GM12873 (cell line): ENCODE data around the gene ANO2.

Experiments used
- TF ChIP-seq, protein P1 (sequence below): IDR thresholded peaks from 2 replicates; pipeline ENCODE4 v1.5.1; 2012; ENCODE audit warnings: low read depth, mild to moderate bottlenecking, moderate library complexity, low read length, control low read depth; ENCODE audit not compliant: insufficient read depth; ENCODE audit errors: missing control alignments

ANO2 gene

DNA sequence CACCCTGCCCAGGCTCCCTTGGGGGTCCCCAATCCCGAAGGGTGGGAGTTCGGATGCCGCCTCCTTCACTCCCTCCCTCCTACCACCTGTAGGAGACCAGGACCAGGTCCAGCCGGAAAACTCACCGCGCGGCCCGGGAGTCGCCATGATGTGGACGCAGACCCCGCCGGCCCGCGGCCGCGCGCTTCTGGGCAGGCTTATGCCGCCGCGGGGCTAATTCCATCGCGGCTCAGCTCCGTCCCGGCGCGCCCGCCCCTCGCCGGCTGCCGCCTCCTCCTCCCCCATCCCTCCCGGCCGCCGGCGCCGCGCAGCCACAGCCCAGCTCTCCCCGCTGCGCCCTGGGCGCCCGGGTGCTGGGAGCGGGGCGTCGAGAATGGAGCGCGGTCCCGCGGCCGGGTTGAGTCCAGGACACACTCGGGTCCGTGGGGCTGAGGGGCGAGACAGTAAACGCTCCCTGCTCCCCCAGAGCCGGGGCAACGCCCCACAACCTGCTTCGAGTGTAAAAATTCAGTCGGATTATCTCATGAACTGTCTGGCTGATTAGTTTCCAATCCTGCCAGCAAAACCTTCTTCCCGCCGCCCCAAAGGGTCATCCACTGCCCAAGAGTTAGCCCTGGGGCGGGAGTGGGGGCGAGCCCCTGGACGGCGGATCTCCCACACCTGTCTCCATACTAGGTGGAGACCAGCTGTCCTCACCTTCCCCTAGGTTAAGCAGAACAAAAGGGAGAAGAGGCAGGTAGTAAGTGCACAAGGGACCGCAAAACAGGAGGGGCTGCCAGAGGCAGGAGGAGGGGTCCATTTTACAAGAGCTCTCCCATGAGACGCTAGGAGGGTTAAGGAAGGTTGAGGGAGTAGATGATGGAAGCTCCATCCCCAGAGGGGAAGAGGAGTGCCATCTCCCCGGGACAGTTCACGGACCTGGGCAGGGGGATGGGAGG, at the start of gene ANO2:
Gene ANO2 (minus strand): TSS at position 189 of the 938 bp plus-strand sequence. CDS start 42 bp downstream, at position 147.
- TF ChIP-seq, protein P1, sequence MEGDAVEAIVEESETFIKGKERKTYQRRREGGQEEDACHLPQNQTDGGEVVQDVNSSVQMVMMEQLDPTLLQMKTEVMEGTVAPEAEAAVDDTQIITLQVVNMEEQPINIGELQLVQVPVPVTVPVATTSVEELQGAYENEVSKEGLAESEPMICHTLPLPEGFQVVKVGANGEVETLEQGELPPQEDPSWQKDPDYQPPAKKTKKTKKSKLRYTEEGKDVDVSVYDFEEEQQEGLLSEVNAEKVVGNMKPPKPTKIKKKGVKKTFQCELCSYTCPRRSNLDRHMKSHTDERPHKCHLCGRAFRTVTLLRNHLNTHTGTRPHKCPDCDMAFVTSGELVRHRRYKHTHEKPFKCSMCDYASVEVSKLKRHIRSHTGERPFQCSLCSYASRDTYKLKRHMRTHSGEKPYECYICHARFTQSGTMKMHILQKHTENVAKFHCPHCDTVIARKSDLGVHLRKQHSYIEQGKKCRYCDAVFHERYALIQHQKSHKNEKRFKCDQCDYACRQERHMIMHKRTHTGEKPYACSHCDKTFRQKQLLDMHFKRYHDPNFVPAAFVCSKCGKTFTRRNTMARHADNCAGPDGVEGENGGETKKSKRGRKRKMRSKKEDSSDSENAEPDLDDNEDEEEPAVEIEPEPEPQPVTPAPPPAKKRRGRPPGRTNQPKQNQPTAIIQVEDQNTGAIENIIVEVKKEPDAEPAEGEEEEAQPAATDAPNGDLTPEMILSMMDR: no peak

DNA sequence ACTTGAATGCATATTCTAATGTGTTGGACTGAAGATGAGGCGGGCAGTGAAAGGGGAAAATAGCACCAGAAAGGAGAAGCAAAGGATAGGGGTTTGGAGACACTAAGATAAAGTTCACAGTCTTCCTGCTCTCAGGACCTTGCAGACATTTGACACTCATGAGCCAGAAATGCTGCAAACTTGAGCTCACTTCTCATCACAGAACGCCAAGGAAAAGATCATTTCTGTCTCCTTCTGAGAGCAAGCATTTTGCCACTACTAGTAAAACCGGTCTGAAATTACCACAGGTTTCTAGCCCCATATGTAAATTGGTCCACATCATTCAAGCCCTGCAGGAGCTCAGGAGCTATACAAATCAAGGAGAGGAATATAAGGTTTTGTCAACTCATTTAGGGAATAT, 44.6 kb upstream of the ANO2 start:
- TF ChIP-seq, protein P1: no peak

DNA sequence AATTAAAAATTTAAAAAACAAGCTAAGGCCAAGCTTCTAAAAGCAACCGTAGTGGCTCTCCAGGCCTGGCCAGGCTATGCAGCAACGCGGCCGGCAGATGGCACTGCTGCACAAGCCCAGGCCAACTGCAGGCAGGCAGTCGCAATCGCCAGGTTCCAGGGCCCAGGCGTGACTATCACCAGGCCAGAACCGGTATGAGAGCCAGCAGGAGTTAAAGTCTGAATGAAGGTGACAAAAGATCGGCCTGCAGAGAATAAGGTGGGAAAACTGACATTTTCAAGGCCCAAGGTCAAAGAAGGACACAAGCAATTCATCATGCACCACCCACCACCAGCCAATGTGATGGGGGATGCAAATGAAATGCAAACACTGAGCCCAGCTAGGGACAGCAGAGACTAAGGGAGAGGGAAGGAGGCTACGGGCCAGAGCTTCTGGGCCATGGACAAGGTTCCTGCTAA, 43.6 kb upstream of the ANO2 start:
- TF ChIP-seq, protein P1: peak; percentile 92

DNA sequence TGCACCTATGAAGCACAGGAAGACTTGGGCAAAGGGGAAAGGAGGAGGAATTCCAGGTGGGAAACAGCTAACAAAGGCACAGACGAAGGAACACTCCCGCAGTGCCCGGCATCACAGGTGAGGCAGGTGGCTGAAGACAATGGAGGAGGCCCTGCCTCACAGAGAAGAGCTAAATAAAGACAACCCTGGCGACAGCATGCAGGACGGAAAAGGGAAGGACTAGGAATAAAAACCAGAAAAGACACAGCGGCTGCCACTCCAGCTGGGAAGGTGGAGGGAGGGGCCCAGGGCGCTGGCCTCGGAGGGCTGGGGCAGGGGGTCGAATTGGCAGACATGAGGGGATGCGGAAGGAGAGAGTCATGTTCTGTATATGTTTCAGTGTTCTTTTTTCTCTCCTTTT, 43.0 kb upstream of the ANO2 start:
- TF ChIP-seq, protein P1: no peak

DNA sequence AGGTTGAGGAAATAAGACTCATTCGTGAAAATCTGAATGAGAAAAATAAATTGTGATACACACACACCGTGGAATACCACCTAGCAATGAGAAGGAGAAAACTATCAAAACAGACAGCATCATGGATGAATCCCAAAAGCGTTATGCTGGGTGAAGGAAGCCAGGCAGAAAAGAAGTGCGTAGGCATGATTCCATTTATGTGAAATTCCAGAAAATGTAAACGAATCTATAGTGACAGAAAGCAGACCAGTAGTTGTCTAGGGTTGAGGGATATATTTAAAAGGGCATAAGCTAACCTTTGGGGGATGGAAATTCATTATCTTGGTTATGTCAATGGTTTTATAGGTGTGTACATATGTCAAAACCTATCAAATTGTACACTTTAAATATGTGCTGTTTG, 42.5 kb upstream of the ANO2 start:
- TF ChIP-seq, protein P1: no peak

DNA sequence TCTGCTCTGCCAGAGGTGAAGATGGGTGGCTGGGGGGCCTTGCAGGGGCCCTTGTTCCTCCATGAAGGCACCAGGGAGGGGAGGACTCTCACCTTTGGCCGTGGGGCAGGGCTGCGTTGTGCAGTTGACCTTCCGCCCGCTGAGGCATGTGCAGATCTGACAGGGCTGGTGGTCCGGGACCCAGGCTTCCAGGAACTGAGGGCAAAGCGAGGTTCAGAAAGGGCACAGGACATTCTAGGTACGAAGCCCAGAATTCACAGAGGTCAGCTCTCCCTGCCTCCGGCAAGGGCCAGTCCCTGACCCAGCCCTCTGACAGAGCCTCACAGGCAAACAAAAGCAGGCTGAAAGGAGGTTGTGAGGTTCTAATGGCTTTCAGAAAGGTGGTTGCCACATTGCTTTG, 40.4 kb upstream of the ANO2 start:
- TF ChIP-seq, protein P1: no peak

DNA sequence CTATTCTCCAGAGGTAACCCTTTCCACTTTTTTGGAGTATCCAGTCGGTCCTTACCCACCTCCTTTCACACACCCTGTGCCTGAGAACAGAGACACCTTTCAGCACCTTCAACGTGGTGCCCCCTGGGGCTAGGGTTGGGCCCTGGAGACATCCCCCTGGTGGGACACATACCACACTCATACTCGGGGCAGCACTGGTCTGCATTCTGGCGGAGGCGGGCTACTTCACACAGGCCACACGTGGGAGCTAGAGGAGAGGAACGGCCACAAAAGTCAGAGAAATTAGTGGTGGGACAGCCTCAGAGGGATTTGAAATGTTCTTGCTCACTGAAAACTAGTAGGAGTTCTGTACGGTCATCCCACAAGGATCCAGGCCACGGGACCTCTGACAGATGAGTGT, 39.8 kb upstream of the ANO2 start:
- TF ChIP-seq, protein P1: no peak
